ENCODE results near the gene ZC3H12D. TPM values are rescaled to one million over a fixed set of nuclear protein-coding genes. Genes with fewer than 3 reads are reported as not detected.

ZC3H12D gene
- total RNA-seq, 1 donor from 2014 or later: 0.25 TPM

DNA sequence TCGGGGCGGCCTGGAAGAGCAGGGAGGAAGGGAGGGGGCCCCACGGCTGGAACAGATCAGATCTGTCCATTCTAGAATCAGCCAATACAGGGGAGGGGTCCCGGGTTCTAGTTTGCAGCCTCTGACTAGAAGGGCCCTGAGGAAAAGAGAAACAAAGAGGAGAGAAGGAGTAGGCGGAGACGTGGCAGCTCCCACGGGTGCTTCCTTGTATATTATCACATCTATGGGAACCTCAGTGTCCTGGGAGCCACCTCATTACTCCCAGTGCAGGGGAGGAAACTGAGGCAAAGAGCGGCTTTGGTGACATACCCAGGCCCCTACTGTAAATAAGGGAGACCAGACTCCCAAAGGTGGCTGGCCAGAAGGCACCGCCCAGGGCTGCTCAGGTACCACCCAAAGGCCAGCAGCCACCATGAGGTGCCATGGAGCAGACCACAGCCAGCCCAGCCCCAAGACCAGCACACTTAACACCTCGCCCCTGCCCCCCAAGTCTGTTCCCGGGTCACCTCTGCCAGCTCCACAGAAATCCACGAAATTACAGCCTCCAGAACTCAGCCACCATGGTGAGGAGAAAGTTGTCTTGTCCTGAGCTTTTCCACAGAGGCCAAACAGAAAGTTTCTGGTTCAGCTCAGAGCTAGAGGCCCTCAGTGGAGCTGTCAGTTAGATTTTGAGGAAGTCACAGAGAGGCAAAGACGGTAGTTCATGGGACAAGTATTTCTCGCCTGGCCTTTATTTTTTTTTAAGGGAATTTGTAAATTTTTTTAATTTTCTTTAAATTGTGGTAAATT, 2.1 kb downstream of the ZC3H12D start:
- no peak for DNase-seq
- no peaks in the 10 kb centered on the region for H3K36me3 ChIP-seq
- TF ChIP-seq, protein P1, sequence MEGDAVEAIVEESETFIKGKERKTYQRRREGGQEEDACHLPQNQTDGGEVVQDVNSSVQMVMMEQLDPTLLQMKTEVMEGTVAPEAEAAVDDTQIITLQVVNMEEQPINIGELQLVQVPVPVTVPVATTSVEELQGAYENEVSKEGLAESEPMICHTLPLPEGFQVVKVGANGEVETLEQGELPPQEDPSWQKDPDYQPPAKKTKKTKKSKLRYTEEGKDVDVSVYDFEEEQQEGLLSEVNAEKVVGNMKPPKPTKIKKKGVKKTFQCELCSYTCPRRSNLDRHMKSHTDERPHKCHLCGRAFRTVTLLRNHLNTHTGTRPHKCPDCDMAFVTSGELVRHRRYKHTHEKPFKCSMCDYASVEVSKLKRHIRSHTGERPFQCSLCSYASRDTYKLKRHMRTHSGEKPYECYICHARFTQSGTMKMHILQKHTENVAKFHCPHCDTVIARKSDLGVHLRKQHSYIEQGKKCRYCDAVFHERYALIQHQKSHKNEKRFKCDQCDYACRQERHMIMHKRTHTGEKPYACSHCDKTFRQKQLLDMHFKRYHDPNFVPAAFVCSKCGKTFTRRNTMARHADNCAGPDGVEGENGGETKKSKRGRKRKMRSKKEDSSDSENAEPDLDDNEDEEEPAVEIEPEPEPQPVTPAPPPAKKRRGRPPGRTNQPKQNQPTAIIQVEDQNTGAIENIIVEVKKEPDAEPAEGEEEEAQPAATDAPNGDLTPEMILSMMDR (IDR thresholded peaks at IDR 0.05; ENCODE audit: borderline replicate concordance): no peak
- peaks cover 43% of the 10 kb centered on the region for H3K4me1 ChIP-seq
- H3K4me3 ChIP-seq: peak overlapping the region; percentile 60
- intact Hi-C loops (cut with micrococcal nuclease): no loop called here
- H3K9me3 ChIP-seq (replicated peaks): no peaks in the 10 kb centered on the region
- peak overlapping the region; percentile 88 for H3K27ac ChIP-seq (replicated peaks)
- no peaks in the 10 kb centered on the region for H3K27me3 ChIP-seq (ENCODE audit: low read depth)

DNA sequence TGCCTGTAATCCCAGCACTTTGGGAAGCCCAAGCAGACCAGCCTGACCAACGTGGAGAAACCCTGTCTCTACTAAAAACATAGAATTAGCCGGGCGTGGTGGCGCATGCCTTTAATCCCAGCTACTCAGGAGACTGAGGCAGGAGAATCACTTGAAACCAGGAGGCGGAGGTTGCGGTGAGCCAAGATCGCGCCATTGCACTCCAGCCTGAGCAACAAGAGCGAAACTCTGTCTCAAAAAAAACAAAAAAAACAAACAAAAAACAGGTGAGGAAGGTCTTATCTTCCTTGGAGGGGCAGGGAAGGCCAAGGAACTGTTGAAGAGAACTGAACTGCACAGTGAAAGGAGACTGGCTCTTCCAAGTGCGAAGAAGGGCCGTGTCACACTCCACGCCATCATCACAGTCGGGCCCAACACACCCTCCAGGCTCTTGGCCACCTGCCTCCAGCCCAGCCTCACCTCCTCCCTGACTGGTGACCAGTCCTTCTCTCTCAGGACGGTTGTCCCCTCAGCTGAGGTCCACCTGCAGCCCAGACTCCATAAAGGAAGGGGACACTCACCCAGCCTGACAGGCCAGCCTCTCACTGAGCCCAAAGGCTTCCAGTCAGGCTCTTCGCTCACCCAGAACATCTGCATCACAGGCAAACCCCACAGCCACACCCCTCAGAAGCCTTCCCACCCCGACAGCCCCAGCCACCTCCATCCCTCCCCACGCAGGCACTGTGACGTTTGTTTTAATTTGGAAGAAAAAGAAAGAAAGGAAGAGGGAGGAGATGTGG, 4.1 kb downstream of the ZC3H12D start:
- Histone ChIP-seq H3K4me3 (no peak overlapping the region), H3K4me1 (peaks cover 39% of the 10 kb centered on the region)
- TF ChIP-seq, protein P1 (IDR thresholded peaks at IDR 0.05; ENCODE audit: borderline replicate concordance): no peak

DNA sequence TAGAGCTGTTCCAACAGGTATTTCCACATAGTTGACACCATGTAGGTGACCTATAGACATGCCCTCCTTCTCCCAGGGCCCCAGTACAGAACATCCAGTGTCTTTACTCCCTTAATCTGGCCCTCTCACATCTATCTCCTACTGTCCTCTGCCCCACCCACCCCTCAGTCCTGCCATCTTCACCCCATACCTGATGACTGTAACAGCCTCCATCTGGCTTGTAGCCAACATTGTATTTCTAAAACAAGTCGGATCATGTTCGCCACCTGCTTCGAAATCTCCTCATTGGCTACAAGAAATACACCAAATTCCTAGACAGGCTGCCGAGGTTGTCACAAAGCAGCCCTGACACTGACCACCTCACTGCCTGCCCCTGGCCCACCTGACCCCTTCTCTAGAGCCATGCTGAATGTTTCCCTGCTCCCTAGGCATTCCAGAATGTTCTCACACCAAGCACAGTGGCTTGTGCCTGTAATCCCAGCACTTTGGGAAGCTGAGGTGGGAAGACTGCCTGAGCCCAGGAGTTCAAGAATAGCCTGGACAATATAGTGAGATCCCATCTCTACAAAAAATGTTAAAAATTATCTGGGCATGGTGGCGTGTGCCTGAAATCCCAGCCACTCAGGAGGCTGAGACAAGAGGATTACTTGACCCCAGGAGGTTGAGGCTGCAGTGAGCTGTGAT, 6.0 kb downstream of the ZC3H12D start:
- intact Hi-C loops (cut with micrococcal nuclease): no loop called here
- Histone ChIP-seq H3K9me3 (replicated peaks) (no peaks in the 10 kb centered on the region), H3K4me3 (no peak overlapping the region), H3K27me3 (ENCODE audit: low read depth) (no peaks in the 10 kb centered on the region), H3K27ac (replicated peaks) (no peak overlapping the region), H3K4me1 (peaks cover 20% of the 10 kb centered on the region), H3K36me3 (no peaks in the 10 kb centered on the region)
- no peak for DNase-seq
- TF ChIP-seq, protein P1 (IDR thresholded peaks at IDR 0.05; ENCODE audit: borderline replicate concordance): no peak

More for the DNA sequence above, 4.1 kb downstream of the ZC3H12D start:
- Histone ChIP-seq H3K27ac (replicated peaks) (no peak overlapping the region), H3K27me3 (ENCODE audit: low read depth) (no peaks in the 10 kb centered on the region), H3K36me3 (no peaks in the 10 kb centered on the region), H3K9me3 (replicated peaks) (no peaks in the 10 kb centered on the region)
- intact Hi-C loops (cut with micrococcal nuclease): no loop called here
- no peak for DNase-seq

DNA sequence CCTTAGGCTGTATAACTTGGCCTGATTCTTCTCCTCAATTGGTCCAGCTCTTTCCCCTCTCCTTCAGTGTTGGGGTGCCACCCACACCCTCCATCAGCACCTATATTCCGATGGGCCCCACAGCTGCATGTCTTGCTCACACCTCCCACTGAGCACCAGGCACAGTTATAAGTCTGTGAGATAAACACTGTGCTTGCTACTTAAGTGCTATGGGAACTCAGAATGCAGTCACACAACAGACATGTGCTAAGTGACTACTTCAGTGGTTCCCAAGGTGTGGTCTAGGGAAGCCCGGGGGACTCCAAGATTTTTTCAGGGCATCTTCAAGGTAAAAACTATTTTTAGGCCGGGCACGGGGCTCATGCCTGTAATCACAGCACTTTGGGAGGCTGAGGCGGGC, 7.3 kb downstream of the ZC3H12D start:
- H3K4me3 ChIP-seq: no peak overlapping the region
- no peak for DNase-seq
- H3K36me3 ChIP-seq: no peaks in the 10 kb centered on the region
- intact Hi-C loops (cut with micrococcal nuclease): no loop called here
- no peaks in the 10 kb centered on the region for H3K27me3 ChIP-seq (ENCODE audit: low read depth)
- TF ChIP-seq, protein P1 (IDR thresholded peaks at IDR 0.05; ENCODE audit: borderline replicate concordance): no peak
- H3K4me1 ChIP-seq: peaks cover 20% of the 10 kb centered on the region
- H3K27ac ChIP-seq (replicated peaks): no peak overlapping the region
- H3K9me3 ChIP-seq (replicated peaks): no peaks in the 10 kb centered on the region

DNA sequence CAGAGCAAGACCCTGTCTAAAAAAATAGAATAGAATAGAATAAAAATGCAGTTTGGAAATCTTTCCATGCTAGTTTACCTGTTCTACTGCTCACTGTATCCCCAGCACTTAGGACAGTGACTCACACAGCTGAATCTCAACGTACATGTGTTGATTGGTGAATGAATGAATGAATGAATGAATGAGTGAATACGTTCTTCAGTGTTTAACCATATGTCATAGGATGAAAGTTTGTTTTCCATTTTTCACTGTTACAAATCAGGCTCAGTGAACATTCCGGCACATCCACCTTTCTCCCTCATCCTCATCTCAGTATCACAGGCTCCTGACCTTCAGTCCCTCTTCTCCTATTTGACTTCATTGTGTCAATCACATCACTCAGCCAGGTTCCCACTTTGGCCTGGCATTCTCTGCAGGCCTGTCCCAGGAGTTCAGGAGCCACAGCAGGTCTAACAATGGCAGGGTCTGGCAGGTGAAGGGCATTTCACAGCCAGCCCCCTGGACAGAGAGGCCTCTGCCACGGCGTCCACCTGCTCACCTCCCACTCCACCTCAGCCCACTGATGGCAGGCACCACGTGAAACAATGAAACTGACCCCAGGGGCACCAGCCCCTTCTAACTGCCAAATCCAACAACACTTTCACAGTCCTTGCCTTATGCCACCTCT, 7.9 kb downstream of the ZC3H12D start:
- Histone ChIP-seq H3K27ac (replicated peaks) (no peak overlapping the region), H3K4me1 (peaks cover 18% of the 10 kb centered on the region), H3K27me3 (ENCODE audit: low read depth) (no peaks in the 10 kb centered on the region), H3K36me3 (no peaks in the 10 kb centered on the region), H3K9me3 (replicated peaks) (no peaks in the 10 kb centered on the region), H3K4me3 (no peak overlapping the region)
- TF ChIP-seq, protein P1 (IDR thresholded peaks at IDR 0.05; ENCODE audit: borderline replicate concordance): no peak
- intact Hi-C loops (cut with micrococcal nuclease): no loop called here
- no peak for DNase-seq

Measured in left ventricle myocardium inferior (tissue), 1 donor.